GM18517 (cell line): ENCODE data around the gene HSF4.
A peak's percentile ranks its signal among the peaks of the same experiment; 100 is the strongest.

Experiments used
- ATAC-seq: cut with Tn5 transposase; IDR thresholded peaks from one replicate; pipeline ENCODE4 v1.9.1; 2021; ENCODE audit warnings: mild to moderate bottlenecking, moderate library complexity; ENCODE audit not compliant: unreplicated experiment

Gene HSF4

DNA sequence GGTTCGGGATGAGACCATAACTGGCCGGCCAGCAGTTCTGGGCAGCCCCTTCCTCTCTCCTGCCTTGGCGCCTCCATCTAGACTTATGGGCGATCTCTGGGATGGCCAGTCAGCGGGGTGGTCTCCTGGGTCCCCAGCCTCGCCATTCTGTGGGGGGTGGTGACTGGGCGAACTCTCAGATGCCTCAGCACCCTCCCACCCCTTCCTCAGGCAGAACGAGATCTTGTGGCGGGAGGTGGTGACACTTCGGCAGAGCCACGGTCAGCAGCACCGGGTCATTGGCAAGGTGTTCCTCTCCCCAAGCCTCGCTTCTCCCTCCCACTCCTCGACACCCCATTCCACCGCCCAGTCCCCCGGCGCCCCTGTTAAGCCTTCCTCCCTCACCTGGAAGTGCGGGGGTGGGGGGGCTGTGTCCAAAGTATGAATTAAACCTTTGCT, 1.6 kb downstream of the HSF4 start:
- ATAC-seq, result no peak

DNA sequence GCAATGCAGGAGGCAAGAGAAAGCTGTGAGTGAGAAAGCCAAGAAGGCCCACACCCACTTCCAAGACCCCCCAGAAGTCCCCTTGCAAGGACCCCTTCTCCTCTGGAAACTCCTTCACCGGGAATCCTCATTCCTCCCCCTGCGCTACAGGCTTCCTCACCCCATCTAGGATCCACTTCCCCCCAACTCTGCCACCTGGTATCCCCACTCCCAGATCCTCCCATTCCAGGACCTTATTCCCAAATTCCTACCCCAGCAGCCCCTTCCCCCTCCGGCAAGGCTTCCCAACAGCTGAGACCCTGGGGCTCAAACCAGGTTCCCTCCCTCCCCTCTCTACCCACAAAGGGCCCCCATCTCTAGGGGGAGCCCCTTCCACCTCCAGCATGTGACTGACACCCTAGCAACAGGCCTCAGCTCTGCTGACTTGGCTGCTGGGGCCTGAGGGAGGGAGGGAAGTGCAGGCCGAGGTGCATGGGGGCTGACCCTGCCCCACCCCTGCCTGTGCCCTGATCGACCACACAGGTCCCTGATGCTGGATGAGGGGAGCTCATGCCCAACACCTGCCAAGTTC, 2.1 kb downstream of the HSF4 start:
- no peak for ATAC-seq

DNA sequence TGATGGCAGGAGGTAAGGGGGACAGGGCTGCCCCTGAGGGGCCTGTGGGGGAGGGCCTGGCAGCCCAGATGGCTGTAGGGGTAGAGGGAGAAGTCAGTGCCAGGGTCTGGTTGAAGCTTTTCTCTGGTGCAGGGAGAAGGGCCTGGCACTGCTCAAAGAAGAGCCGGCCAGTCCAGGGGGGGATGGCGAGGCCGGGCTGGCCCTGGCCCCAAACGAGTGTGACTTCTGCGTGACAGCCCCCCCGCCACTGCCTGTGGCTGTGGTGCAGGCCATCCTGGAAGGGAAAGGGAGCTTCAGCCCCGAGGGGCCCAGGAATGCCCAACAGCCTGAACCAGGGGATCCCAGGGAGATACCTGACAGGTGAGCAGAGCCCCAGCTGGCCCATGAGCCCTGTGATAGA, 3.0 kb downstream of the HSF4 start:
- ATAC-seq, result no peak

DNA sequence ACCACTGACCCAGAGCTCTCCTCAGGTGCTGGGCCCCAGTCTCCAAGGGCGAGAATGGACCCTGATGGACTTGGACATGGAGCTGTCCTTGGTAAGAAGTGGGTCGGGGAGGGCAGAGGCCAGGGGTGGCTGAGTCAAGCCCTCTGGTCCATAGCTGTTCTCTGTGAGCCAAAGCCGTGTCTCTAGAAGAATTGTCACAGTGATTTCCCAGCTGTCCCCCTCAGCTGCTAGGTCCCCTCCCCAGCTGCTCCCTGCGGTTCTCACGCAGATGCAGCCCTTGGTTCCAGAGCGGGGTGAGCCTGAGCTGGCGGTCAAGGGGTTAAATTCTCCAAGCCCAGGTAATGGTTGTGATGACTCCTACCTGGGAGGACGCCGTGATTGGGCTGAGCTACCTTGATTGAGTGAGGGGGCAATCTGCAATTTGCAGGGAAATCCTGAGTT, 4.5 kb downstream of the HSF4 start:
- ATAC-seq, result no peak

DNA sequence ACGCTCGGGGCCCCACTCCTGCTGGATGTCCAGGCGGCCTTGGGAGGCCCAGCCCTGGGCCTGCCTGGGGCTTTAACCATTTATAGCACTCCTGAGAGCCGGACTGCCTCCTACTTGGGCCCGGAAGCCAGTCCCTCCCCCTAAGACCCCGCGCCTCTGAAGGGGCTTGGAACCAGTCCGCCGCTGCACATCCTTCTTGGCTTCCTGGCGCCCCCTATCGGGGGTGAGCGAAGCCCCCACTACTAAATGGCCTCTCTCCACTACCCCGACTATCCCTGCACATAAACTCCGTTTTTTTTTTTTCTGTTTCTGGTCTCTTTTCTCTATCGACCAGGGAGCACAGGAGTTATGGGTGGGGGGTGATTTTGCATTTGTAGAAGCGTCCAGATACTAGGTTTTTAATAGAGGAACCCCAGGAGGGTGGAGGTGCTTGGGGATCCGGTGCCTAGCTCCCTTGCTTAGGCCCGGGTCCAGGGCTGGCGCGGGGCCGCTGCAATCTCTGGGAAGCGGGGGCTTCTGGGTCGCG, 5.2 kb downstream of the HSF4 start:
- ATAC-seq, result no peak

DNA sequence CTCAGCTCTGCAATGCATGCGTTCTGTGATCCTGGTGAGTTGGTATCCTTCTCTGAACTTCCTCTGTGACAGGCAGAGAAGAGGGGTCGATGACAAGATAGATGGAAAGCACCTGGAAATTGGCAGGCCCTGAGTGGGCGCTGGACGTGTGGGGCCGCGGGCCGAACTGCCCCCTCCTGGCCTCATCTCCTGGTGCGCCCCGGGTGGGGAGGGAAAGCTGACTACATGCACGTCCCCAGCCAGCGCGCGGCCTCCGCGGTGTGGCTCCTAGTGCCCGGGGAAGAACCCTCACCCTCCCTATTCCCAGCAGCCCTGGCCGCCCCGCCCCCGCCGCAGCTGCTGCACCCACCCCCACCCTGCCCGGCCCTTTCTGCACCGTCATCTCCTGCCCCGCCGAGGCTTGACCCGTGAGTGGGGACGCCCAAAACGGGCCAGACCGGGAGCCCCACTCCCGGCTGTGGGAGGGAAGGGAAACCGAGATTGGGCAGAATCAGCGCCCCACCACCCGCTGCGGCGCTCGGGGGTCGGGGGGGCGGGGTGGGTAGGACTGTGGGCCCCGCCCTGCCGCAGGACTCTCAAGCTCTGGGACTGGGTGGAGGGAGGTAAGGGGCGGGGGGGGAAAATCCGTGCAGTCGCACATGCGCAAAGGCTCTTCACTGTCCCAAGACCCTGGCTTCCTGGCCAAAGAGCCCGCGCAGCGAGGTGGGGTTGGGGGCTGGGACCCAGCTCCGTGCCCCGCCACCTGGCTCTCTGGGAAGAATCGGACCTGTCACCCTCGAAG, 5.8 kb downstream of the HSF4 start, which contains the start of gene NOL3:
TSS of gene NOL3 (plus strand) at position 371 of the 781 bp plus-strand sequence.
- ATAC-seq, result no peak

DNA sequence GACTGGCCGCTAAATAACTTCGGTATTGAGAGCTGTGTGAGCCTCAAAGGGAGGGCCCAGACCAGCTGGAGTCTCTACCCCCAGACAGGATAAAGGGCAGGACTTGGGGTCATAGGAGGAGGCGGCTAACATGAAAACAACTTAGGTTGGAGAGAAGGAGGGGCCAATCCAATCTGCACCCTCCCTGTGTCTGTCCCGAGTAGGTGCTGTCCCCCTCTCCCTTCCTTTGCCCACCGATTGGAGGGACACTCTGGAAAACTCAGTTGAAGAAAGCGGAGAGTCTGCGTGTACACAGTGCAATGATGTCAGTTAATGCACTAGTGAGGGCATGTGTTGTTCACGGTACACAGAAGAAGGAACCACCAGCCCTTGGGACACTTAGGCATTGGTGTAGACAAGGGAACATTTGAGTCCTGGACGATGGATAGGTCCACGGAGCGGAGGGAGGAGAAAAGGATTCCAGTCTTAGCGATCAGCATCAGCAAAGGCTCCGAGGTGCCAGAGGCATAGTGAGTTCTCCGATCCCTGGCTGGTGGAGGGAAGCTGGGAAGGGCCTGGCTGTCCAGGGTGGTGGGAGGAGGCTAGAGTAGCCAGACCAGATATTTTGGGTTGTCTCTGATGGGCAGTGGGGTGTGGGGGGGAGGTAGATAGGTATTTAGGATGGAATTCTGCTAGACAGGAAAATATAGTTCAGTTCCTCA, 6.6 kb downstream of the HSF4 start:
- no peak for ATAC-seq

DNA sequence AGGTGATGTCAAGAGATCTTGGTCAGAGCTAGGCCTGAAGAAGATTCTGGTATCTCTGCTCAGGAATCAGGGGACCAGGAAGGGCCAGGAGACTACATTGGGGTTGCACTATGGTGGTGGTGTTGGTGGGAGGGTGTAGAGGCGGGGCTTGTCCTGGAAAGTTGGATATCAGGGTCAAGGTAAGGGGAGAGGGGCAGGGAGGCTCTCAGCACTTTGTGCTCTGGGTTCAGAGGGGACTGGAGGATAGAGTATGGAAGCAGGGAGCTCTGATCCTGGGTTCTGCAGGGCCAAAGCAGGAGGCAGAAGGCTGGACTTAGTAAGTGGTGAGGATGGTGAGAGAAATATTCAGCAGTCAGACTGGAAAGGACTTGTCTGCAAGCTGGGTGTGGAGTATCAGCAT, 8.8 kb downstream of the HSF4 start:
- ATAC-seq, result no peak

DNA sequence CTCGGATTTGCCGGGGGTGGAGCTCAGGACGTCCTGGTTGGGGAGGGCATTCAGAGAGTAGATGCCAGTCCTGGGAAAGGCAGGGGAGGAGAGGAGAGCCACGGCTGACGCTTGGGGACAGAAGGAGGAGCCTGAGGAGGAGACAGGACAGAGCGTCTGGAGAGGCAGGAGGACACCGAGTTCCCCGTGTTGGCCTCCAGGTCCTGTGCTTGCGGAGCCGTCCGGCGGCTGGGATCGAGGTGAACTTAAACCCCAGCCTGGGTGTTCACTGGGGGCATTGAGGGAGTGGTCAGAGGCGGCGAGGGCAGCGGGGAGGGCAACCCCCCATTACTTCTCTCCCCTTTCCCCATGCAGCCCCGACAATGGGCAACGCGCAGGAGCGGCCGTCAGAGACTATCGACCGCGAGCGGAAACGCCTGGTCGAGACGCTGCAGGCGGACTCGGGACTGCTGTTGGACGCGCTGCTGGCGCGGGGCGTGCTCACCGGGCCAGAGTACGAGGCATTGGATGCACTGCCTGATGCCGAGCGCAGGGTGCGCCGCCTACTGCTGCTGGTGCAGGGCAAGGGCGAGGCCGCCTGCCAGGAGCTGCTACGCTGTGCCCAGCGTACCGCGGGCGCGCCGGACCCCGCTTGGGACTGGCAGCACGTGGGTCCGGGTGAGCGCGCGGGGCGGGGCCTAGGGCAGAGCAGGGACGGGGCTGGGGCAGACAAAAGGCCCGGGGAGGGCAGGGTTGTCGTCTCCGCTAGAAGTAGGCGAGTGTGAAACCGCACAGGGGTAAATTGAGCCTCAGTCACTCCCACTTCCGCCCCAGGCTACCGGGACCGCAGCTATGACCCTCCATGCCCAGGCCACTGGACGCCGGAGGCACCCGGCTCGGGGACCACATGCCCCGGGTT, 9.5 kb downstream of the HSF4 start:
- peak; percentile 45 for ATAC-seq

DNA sequence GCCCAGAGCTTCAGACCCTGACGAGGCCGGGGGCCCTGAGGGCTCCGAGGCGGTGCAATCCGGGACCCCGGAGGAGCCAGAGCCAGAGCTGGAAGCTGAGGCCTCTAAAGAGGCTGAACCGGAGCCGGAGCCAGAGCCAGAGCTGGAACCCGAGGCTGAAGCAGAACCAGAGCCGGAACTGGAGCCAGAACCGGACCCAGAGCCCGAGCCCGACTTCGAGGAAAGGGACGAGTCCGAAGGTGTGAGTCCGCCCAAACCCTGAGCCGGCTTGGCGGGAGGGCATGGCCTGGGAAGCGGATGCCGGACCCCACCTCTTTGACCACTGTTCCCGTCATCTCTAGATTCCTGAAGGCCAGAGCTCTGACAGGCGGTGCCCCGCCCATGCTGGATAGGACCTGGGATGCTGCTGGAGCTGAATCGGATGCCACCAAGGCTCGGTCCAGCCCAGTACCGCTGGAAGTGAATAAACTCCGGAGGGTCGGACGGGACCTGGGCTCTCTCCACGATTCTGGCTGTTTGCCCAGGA, 10.2 kb downstream of the HSF4 start:
- no peak for ATAC-seq

DNA sequence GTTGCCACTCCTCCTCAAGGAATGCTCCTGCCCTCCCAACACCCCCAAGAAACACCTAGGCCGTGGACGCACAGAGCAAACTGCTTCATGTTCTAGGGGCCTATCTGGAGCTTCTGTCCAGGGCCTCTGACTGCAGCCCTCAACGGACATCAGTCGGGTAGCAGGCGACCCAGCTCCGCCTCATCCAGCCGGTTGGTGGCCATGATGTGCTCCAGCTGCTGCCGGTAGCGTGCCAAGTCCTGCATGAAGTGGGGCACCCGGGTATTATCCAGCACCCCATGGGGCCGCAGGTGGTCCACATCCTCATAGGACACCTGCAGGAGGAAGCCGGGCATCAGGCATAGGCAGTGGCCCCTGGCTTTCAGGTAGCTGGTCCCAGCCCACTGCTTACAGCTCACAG, 12.1 kb downstream of the HSF4 start:
- ATAC-seq, result no peak

DNA sequence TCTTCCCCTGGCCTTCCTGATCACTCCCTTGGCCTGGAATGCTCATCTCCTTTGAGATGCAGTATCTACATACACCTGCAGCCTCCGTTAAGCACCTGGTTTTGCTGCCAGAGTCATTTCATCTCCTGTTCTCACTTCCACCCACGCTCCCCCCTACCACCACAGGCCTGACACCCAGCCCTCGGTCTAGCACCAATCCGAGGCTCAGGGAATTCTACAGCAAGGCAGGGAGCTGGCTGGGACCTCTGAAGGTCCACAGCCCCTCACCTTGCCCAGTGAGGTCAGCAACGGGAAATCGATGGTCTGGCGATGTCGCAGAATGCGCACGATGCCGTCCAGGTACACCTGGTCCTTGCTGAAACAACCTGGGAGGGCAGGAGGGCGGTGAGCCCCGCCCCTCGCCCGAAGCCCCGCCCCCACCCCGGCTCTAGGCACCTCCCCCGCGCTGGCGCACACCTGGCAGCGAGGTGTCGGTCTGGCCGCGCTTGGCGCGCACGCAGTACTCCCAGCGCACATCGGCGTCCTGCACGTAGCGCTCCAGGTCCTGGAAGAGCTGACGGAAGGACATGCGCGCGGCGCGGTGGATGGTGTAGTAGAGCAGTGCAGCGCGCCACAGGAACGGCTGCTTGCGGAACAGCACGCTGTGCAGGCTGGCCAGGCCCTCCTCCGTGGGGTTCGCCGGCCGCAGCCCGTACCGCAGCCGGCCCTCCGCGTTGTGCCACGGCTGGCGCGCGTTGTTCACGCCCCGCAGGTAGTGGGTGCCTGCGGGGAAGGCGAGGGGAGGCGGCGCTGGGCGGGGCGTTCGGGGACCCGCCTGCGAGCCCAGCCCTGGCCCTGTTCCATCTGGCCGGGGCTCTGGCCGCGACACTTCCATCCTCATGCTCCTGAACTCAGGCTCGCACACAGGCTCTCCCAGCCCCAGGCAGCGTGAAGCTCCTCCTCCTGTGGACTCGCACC, 13.5 kb downstream of the HSF4 start:
- ATAC-seq, result no peak

DNA sequence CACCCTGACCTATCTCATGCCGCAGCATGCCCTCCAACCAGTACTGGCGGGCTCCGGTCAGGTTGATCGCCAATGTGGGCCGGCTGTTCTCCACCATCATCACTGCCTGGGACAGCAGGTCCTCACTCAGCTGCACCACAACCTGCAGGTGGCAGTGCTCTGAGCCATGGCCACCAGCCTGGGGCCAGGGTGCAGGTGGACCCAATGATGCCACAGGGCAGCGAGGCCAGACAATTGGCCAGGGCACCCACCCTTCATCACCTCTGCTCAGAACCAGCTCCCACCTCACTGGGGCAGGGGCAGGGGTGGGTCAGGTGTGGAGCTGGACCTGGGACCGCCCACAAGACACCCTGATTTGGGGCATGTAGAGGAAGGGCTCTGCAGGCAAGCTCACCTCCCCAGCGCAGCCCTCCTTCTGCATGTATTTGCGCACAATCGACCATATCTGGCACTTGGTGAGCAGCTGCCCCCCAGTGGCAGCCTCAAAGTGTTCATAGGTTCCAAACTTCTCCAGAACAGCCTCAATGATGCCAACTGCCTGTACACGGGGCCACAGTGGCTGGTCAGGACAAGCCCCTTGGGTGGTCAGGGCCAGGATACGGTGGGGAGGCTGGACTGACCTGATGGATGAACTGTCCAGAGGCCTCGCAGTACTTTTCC, 15.0 kb downstream of the HSF4 start:
- no peak for ATAC-seq

DNA sequence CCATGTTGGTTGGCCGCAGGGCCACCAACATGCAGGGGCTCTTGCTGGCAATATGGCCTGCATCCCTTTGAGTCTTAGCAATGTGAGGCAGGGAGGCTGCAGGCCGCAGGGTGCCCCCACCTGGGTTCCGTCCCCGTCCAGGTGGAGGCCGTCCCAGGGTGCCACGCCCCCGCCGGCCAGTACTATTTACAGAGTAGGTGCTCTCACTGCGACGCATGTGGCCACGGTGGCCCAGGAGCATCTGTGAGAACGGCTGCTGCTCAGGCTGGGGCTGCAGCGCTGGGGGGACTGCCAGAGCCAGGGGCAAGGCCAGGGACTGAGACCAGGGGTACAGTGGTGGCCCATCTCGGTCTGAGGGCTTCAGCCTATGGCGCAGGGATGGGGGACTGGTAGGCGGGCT, 15.6 kb downstream of the HSF4 start:
- no peak for ATAC-seq

DNA sequence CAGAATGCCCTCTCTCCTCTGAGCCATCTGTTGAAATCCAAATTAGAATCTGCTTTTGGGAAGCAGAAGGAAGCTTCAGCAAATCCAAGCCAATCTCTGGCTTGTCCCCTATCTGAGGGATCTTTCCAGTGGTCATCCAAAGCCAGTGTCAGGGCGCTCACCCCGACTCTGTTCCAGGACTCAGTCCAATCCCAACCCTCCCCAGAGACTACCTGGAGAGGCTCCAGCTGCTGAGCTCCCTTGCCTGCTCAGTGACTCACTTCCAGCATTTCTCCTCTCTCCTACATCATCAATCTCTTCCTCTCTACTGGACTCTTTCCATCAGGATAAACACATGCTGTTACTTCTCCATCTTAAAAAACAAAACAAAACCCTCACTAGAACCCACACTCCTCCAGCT, 16.8 kb downstream of the HSF4 start:
- ATAC-seq, result no peak

DNA sequence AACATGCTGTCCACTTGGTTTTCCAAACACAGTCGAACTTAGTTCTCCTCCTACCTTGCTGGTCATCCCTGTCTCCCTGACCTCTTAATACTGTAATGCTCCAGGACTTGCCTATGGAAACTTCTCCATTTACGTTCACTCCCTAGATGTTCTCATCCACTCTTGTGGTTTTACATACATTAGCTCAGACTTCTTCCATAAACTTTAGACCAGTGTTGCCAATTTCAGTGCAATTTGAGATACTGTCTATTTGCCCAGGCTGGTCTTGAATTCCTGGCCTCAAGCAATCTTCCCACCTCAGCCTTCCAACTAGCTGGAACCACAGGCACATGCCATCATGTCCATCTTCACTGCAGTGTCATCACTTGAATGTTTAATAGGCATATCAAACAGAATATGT, 17.7 kb downstream of the HSF4 start:
- ATAC-seq, result no peak

DNA sequence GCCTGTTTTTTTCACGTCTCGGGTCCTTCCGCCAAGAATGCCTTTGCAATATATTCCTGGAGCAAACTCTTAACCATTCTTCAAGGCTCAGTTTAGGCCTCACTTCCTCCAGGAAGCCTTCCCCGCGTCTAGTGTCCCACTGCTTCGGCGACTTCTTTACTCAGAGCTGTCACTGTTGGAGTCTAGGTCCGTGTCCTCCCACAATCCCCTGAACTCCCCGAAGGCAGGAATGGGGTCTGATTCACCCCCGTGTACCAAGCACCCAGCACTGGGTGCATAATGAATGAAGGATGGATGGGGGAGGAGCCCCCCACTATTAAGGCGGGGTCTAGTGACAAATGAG, 18.7 kb downstream of the HSF4 start:
- ATAC-seq, result no peak

DNA sequence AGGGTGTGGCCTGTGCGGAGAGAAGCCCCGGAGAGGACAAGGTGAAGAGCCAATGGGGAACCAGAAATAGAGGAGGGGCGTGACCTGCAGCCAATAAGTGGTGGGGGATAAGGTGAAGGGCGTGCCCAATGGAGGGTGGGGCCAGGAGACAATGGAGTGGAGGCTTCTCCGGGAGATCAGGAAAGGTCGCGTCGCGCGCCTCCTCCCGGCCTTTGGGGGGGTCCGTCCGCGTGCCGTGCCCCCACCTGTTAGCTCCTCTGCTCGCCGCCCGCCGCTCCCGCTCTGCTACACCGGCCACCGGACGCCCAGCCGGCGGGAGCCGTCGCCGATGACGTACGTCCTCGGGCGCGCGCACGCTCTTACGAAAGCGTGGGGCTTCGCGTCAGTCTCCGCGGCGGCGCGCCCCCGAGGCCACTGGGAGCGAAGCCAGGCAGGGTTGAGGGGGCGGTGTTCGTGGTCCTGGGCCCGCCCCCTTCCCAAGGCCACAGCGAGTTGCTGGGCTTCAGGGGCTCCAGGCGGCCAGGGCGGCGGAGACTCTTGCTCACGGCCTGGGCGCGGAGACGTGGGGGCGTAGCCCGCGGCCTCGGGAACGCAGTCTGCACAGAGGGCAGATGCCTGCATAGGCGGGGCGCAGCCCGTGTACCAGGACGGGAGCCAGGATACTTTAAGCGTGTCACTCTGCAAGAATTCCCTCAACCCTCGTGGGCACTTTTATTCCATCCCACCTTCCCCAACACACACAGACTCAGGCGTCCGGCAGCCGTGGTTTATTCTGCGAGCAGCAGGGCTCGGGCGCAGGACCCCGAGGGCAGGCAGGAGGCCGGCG, 19.3 kb downstream of the HSF4 start, which contains the start of gene MATCAP1:
TSS of gene MATCAP1 (minus strand) at position 337 of the 826 bp plus-strand sequence. CDS start 3,353 bp downstream, outside the sequence.
- peak; percentile 92 for ATAC-seq
